Body of pancreas (tissue), 4 donors: ENCODE measurements around the gene ALPG. TPM values are rescaled to one million over a fixed set of nuclear protein-coding genes. Genes with fewer than 3 reads are reported as not detected.
A peak's percentile ranks its signal among the peaks of the same experiment; 100 is the strongest.
"Not testable (repeated sequence)": the region's sequence is repeated elsewhere in the genome, so short reads cannot be mapped to it uniquely, and the experiment has no call there.

ENCODE experiments used
- ATAC-seq: fragments of 150-250 bp; one replicate; pipeline ENCODE4 v1.9.1; 2016
- DNase-seq, 4 donors: peaks; one replicate each; pipeline ENCODE4 v3.0.0-alpha.2; 2019
- H3K27ac ChIP-seq, 4 donors: fragments of 200-600 bp; sonication (generic); 1 replicate in 3 of 4; 2 replicates in 1 of 4; pipeline versions ENCODE4 v1.5.1 to v1.6.1; 2016 to 2019; ENCODE audit warnings: mild to moderate bottlenecking in 1 of 4, mixed read lengths in 1 of 4, moderate library complexity in 1 of 4
- H3K27me3 ChIP-seq, 2 donors: fragments of 200-600 bp; sonication (generic); one replicate each; pipeline ENCODE4 v1.6.0; 2016; ENCODE audit warnings: mild to moderate bottlenecking in 1 of 2
- H3K36me3 ChIP-seq, 2 donors: fragments of 200-600 bp; sonication (generic); replicated peaks in 1 of 2; 2 replicates each; pipeline ENCODE4 v1.5.1; 2016; ENCODE audit warnings: low read depth in 2 of 2; ENCODE audit not compliant: insufficient read depth in 1 of 2
- H3K4me1 ChIP-seq: fragments of 200-600 bp; sonication (generic); one replicate; pipeline ENCODE4 v1.6.0; 2016
- H3K4me3 ChIP-seq, 2 donors: fragments of 200-600 bp; sonication (generic); 1 replicate in 1 of 2; 2 replicates in 1 of 2; pipeline ENCODE4 v1.5.1; 2016 to 2019
- H3K9me3 ChIP-seq, 3 donors: fragments of 200-600 bp; sonication (generic); 1 replicate in 2 of 3; 2 replicates in 1 of 3; pipeline ENCODE4 v1.5.1; 2016
- CTCF ChIP-seq, 7 experiments: fragments of 450-650 bp in 4 of 7; fragments of 200-600 bp in 3 of 7; sonication (generic) in 3 of 7; IDR thresholded peaks; one replicate each; pipeline ENCODE4 v1.5.1; 2016 to 2019; ENCODE audit warnings: antibody characterized with exemption in 7 of 7
- POLR2A ChIP-seq, 3 donors: fragments of 450-650 bp; IDR thresholded peaks; one replicate each; pipeline ENCODE4 v1.6.1; 2016; ENCODE audit warnings: antibody characterized with exemption in 3 of 3, mild to moderate bottlenecking in 2 of 3
- WGBS, 2 donors: methylation state at CpG; one replicate each; pipeline ENCODE4 v1.1.5; 2017; 5-methylcytosine and 5-hydroxymethylcytosine counted together
- intact Hi-C: fragments of 100-400 bp; cut with DNase I; formaldehyde crosslinking; loops from one replicate; pipeline ENCODE4 v1.15.1; 2023
- total RNA-seq, 2 donors: library from RNA; depleted of rRNA; stranded (reverse); fragments of >200 nt; gene quantifications; one replicate each; pipeline ENCODE4 v1.1.0, GENCODE V29; 2016

ALPG gene
- total RNA-seq, 2 donors from 2014 or later = not detected

- Histone ChIP-seq H3K27ac (no peak overlapping the region), H3K9me3 (no peaks in the 10 kb centered on the region), H3K4me3 (no peak overlapping the region), H3K4me1 (peaks cover 31% of the 10 kb centered on the region), H3K36me3 (no peaks in the 10 kb centered on the region), H3K27me3 (peaks cover 0 to 20% of the 10 kb centered on the region in 2 donors)
- intact Hi-C loops = no loop called here
- 35 to 100% methylated on average over 1 to 13 of the region's 22 CpGs for WGBS, 2 donors
- DNase-seq = peak in 1 of 4 donors; percentile 35
- ATAC-seq = no peak
- TF ChIP-seq CTCF (IDR thresholded peaks at IDR 0.05) (no peak), POLR2A (IDR thresholded peaks at IDR 0.05) (no peak)
Measured at GRCh38 chr2:232421189-232421785, 14.6 kb downstream of the ALPG start.

- H3K4me1 ChIP-seq = peaks cover 31% of the 10 kb centered on the region
- H3K27me3 ChIP-seq = peaks cover 0 to 20% of the 10 kb centered on the region in 2 donors
- no peak overlapping the region for H3K4me3 ChIP-seq
- no peaks in the 10 kb centered on the region for H3K36me3 ChIP-seq
- H3K9me3 ChIP-seq = no peaks in the 10 kb centered on the region
- no peak for TF ChIP-seq POLR2A (IDR thresholded peaks at IDR 0.05)
- TF ChIP-seq CTCF (IDR thresholded peaks at IDR 0.05) = no peak
- H3K27ac ChIP-seq = no peak overlapping the region
- no peak for ATAC-seq
- WGBS, 2 donors = 67 to 81% methylated on average over 5 to 9 of the region's 10 CpGs
- intact Hi-C loops = no loop called here
- no peak for DNase-seq
Measured at GRCh38 chr2:232422051-232422450, 15.4 kb downstream of the ALPG start.

- 26 to 45% methylated on average over 3 of the region's 3 CpGs for WGBS, 2 donors
- Histone ChIP-seq H3K4me1 (peaks cover 31% of the 10 kb centered on the region), H3K27me3 (peaks cover 0 to 20% of the 10 kb centered on the region in 2 donors)
- DNase-seq, intact Hi-C loops, H3K27ac ChIP-seq, ATAC-seq, H3K9me3 ChIP-seq, H3K4me3 ChIP-seq, H3K36me3 ChIP-seq: not testable (repeated sequence)
Measured at GRCh38 chr2:232422996-232423395, 16.4 kb downstream of the ALPG start.

GRCh38 chr2:232423407-232423806 lies 16.8 kb downstream of the ALPG start:
- H3K36me3 ChIP-seq, intact Hi-C loops, H3K9me3 ChIP-seq, ATAC-seq, H3K4me3 ChIP-seq, DNase-seq, H3K27ac ChIP-seq: not testable (repeated sequence)
- 32 to 34% methylated on average over 7 of the region's 7 CpGs for WGBS, 2 donors
- peaks cover 0 to 17% of the 10 kb centered on the region in 2 donors for H3K27me3 ChIP-seq
- peaks cover 29% of the 10 kb centered on the region for H3K4me1 ChIP-seq

- TF ChIP-seq CTCF (IDR thresholded peaks at IDR 0.05) (no peak), POLR2A (IDR thresholded peaks at IDR 0.05) (no peak)
- no peaks in the 10 kb centered on the region for H3K27me3 ChIP-seq
- 75 to 82% methylated on average over 10 to 16 of the region's 16 CpGs for WGBS, 2 donors
- no peak for DNase-seq
- no peaks in the 10 kb centered on the region for H3K36me3 ChIP-seq
- ATAC-seq = no peak
- H3K9me3 ChIP-seq = no peaks in the 10 kb centered on the region
- intact Hi-C loops = loop anchor here (10.0 kb wide), 1 partner anchor 507 kb away; the partner anchor contains the start of gene NPPC
- H3K4me3 ChIP-seq = no peak overlapping the region
- no peak overlapping the region for H3K27ac ChIP-seq
- no peaks in the 10 kb centered on the region for H3K4me1 ChIP-seq
Measured at GRCh38 chr2:232431705-232432590, 25.3 kb downstream of the ALPG start.
